C4-2B (cell line): ENCODE data around the gene FAM13A.

ENCODE experiments used
- ZFX ChIP-seq: fragments of 450-650 bp; IDR thresholded peaks from 2 replicates; pipeline ENCODE4 v1.6.1; 2017
- TF ChIP-seq, protein P1 (sequence below): fragments of 450-650 bp; conservative IDR thresholded peaks from 2 replicates; pipeline ENCODE4 v1.5.1; 2017; ENCODE audit warnings: mild to moderate bottlenecking

- TF ChIP-seq, protein P1, sequence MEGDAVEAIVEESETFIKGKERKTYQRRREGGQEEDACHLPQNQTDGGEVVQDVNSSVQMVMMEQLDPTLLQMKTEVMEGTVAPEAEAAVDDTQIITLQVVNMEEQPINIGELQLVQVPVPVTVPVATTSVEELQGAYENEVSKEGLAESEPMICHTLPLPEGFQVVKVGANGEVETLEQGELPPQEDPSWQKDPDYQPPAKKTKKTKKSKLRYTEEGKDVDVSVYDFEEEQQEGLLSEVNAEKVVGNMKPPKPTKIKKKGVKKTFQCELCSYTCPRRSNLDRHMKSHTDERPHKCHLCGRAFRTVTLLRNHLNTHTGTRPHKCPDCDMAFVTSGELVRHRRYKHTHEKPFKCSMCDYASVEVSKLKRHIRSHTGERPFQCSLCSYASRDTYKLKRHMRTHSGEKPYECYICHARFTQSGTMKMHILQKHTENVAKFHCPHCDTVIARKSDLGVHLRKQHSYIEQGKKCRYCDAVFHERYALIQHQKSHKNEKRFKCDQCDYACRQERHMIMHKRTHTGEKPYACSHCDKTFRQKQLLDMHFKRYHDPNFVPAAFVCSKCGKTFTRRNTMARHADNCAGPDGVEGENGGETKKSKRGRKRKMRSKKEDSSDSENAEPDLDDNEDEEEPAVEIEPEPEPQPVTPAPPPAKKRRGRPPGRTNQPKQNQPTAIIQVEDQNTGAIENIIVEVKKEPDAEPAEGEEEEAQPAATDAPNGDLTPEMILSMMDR, result no peak
- no peak for TF ChIP-seq ZFX
Observed at GRCh38 chr4:88949605-88950004, 107.4 kb downstream of the FAM13A start.
